ENCODE measurements around the gene SCN2B. TPM values are rescaled to one million over a fixed set of nuclear protein-coding genes. Genes with fewer than 3 reads are reported as not detected.

Gene SCN2B
- total and polyA plus RNA-seq, 7 donors: 0.09 to 6.6 (median 0.51) TPM

GRCh38 chr11:118161786-118162185 lies 14.7 kb downstream of the SCN2B start:
- no peaks in the 10 kb centered on the region for H3K36me3 ChIP-seq (ENCODE audit: insufficient read depth in 1 of 2, low read depth in 1 of 2)
- intact Hi-C loops (cut with DNase I): no loop called here
- 75 to 93% (median 84%) methylated on average over 6 of the region's 6 CpGs for WGBS, 3 donors
- no peak for TF ChIP-seq CTCF (IDR thresholded peaks at IDR 0.05)
- no peaks in the 10 kb centered on the region for H3K9me3 ChIP-seq
- no peaks in the 10 kb centered on the region for H3K27me3 ChIP-seq (ENCODE audit: insufficient read depth in 3 of 3, low read length in 2 of 3)
- no peaks in the 10 kb centered on the region for H3K4me1 ChIP-seq
- H3K27ac ChIP-seq: no peak overlapping the region
- no peak for ATAC-seq
- DNase-seq: peak in 1 of 2 donors; percentile 7
- no peak overlapping the region for H3K4me3 ChIP-seq

- intact Hi-C loops (cut with DNase I): no loop called here
- H3K4me1 ChIP-seq: peaks cover 18% of the 10 kb centered on the region
- DNase-seq: no peak
- H3K27ac ChIP-seq: no peak overlapping the region
- WGBS, 3 donors: 21 to 31% (median 29%) methylated on average over 10 of the region's 10 CpGs
- no peak overlapping the region for H3K4me3 ChIP-seq
- no peaks in the 10 kb centered on the region for H3K9me3 ChIP-seq
- no peaks in the 10 kb centered on the region for H3K36me3 ChIP-seq (ENCODE audit: insufficient read depth in 1 of 2, low read depth in 1 of 2)
- peak in 3 of 4 donors; percentile 5 to 27 (median 12) for ATAC-seq
- TF ChIP-seq CTCF (IDR thresholded peaks at IDR 0.05): no peak
- peaks cover 0 to 14% (median 0%) of the 10 kb centered on the region in 3 donors for H3K27me3 ChIP-seq (ENCODE audit: insufficient read depth in 3 of 3, low read length in 2 of 3)
Observed at GRCh38 chr11:118157186-118157895, 19.1 kb downstream of the SCN2B start.

GRCh38 chr11:118156531-118157185 lies 19.8 kb downstream of the SCN2B start:
- Histone ChIP-seq H3K27me3 (ENCODE audit: insufficient read depth in 3 of 3, low read length in 2 of 3) (peaks cover 0 to 20% (median 0%) of the 10 kb centered on the region in 3 donors), H3K4me1 (peaks cover 18% of the 10 kb centered on the region), H3K4me3 (no peak overlapping the region), H3K27ac (no peak overlapping the region), H3K36me3 (ENCODE audit: insufficient read depth in 1 of 2, low read depth in 1 of 2) (no peaks in the 10 kb centered on the region), H3K9me3 (no peaks in the 10 kb centered on the region)
- 7 to 10% (median 7%) methylated on average over 21 of the region's 21 CpGs for whole genome bisulfite sequencing, 3 donors
- peak; percentile 32 to 74 (median 68) for ATAC-seq
- DNase-seq: no peak
- no peak for TF ChIP-seq CTCF (IDR thresholded peaks at IDR 0.05)
- intact Hi-C loops (cut with DNase I): no loop called here

GRCh38 chr11:118155776-118156530 lies 20.5 kb downstream of the SCN2B start:
- no peak overlapping the region for H3K27ac ChIP-seq
- peaks cover 18% of the 10 kb centered on the region for H3K4me1 ChIP-seq
- 23 to 40% (median 26%) methylated on average over 11 of the region's 11 CpGs for WGBS, 3 donors
- peaks cover 0 to 20% (median 0%) of the 10 kb centered on the region in 3 donors for H3K27me3 ChIP-seq (ENCODE audit: insufficient read depth in 3 of 3, low read length in 2 of 3)
- peak in 1 of 4 donors; percentile 40 for ATAC-seq
- TF ChIP-seq CTCF (IDR thresholded peaks at IDR 0.05): no peak
- DNase-seq: no peak
- no peak overlapping the region for H3K4me3 ChIP-seq
- H3K9me3 ChIP-seq: no peaks in the 10 kb centered on the region
- intact Hi-C loops (cut with DNase I): no loop called here
- H3K36me3 ChIP-seq (ENCODE audit: insufficient read depth in 1 of 2, low read depth in 1 of 2): no peaks in the 10 kb centered on the region
